C4-2B (cell line): ENCODE results near the gene UBE2L3.
A peak's percentile ranks its signal among the peaks of the same experiment; 100 is the strongest.

Experiments used
- H3K27ac ChIP-seq: fragments of 450-650 bp; 2 replicates; pipeline ENCODE4 v1.5.1; 2017
- CTCF ChIP-seq: fragments of 450-650 bp; conservative IDR thresholded peaks from 2 replicates; pipeline ENCODE4 v1.5.1; 2017; ENCODE audit warnings: mild to moderate bottlenecking
- ZFX ChIP-seq: fragments of 450-650 bp; IDR thresholded peaks from 2 replicates; pipeline ENCODE4 v1.6.1; 2017

Gene UBE2L3

GRCh38 chr22:21573293-21573734 lies 5.8 kb downstream of the UBE2L3 start:
- peak overlapping the region; percentile 3; the same call in 1 of the 2 replicates for H3K27ac ChIP-seq
- TF ChIP-seq ZFX (no peak), CTCF (no peak)

GRCh38 chr22:21573750-21574494 lies 6.4 kb downstream of the UBE2L3 start:
- H3K27ac ChIP-seq = peak overlapping the region; percentile 3; the same call in 1 of the 2 replicates
- TF ChIP-seq ZFX (no peak), CTCF (no peak)

- TF ChIP-seq CTCF = no peak
- no peak for TF ChIP-seq ZFX
- peak overlapping the region; percentile 76 for H3K27ac ChIP-seq
These were observed 11.9 kb downstream of the UBE2L3 start for GRCh38 chr22:21579474-21579851.

- H3K27ac ChIP-seq = peak overlapping the region; percentile 76
These were observed 13.1 kb downstream of the UBE2L3 start for GRCh38 chr22:21580623-21581007.

- H3K27ac ChIP-seq = peak overlapping the region; percentile 76
These were observed 13.6 kb downstream of the UBE2L3 start for GRCh38 chr22:21581009-21581713.

- TF ChIP-seq CTCF = no peak
- no peak for TF ChIP-seq ZFX
- peak overlapping the region; percentile 76 for H3K27ac ChIP-seq
These were observed 15.6 kb downstream of the UBE2L3 start for GRCh38 chr22:21582801-21583740.

GRCh38 chr22:21585389-21585788 lies 17.9 kb downstream of the UBE2L3 start:
- TF ChIP-seq CTCF (no peak), ZFX (no peak)
- no peak overlapping the region for H3K27ac ChIP-seq
